ENCODE measurements around the gene GET3.

GET3 gene

GRCh38 chr19:12750851-12751250 is 13.6 kb downstream of the GET3 start:
- no peak for DNase-seq (ENCODE audit: low read depth in 4 of 4, low spot score in 1 of 4)

- no peak for DNase-seq (ENCODE audit: low read depth in 4 of 4, low spot score in 1 of 4)
Observed at GRCh38 chr19:12751635-12752034, 14.3 kb downstream of the GET3 start, which contains the start of gene BEST2. Gene BEST2, plus strand, starts transcription at chr19:12751791. Its CDS starts 802 bp downstream, at chr19:12752593.

- no peak for DNase-seq (ENCODE audit: low read depth in 4 of 4, low spot score in 1 of 4)
Observed at GRCh38 chr19:12752056-12752781, 14.9 kb downstream of the GET3 start.

- DNase-seq (ENCODE audit: low read depth in 4 of 4, low spot score in 1 of 4) = no peak
Observed at GRCh38 chr19:12754465-12755196, 17.3 kb downstream of the GET3 start.

GRCh38 chr19:12756150-12756883 is 19.0 kb downstream of the GET3 start:
- DNase-seq (ENCODE audit: low read depth in 4 of 4, low spot score in 1 of 4) = no peak

- DNase-seq (ENCODE audit: low read depth in 4 of 4, low spot score in 1 of 4) = no peak
Observed at GRCh38 chr19:12757544-12758274, 20.4 kb downstream of the GET3 start.

GRCh38 chr19:12759686-12760085 is 22.4 kb downstream of the GET3 start:
- no peak for DNase-seq (ENCODE audit: low read depth in 4 of 4, low spot score in 1 of 4)

- no peak for DNase-seq (ENCODE audit: low read depth in 4 of 4, low spot score in 1 of 4)
Observed at GRCh38 chr19:12763100-12763499, 25.8 kb downstream of the GET3 start.

GRCh38 chr19:12764698-12765097 is 27.4 kb downstream of the GET3 start:
- DNase-seq (ENCODE audit: low read depth in 4 of 4, low spot score in 1 of 4) = no peak

GRCh38 chr19:12766051-12766521 is 28.8 kb downstream of the GET3 start:
- DNase-seq (ENCODE audit: low read depth in 4 of 4, low spot score in 1 of 4) = peak in 2 of 4 experiments; percentile 64 to 82

- no peak for DNase-seq (ENCODE audit: low read depth in 4 of 4, low spot score in 1 of 4)
Observed at GRCh38 chr19:12767150-12767549, 29.9 kb downstream of the GET3 start.

- no peak for DNase-seq (ENCODE audit: low read depth in 4 of 4, low spot score in 1 of 4)
Observed at GRCh38 chr19:12767666-12768065, 30.4 kb downstream of the GET3 start.

- DNase-seq (ENCODE audit: low read depth in 4 of 4, low spot score in 1 of 4) = no peak
Observed at GRCh38 chr19:12769689-12770088, 32.4 kb downstream of the GET3 start.

GRCh38 chr19:12770922-12771321 is 33.6 kb downstream of the GET3 start:
- no peak for DNase-seq (ENCODE audit: low read depth in 4 of 4, low spot score in 1 of 4)

GRCh38 chr19:12772323-12772722 is 35.0 kb downstream of the GET3 start:
- no peak for DNase-seq (ENCODE audit: low read depth in 4 of 4, low spot score in 1 of 4)

- no peak for DNase-seq (ENCODE audit: low read depth in 4 of 4, low spot score in 1 of 4)
Observed at GRCh38 chr19:12773571-12773970, 36.3 kb downstream of the GET3 start.

- DNase-seq (ENCODE audit: low read depth in 4 of 4, low spot score in 1 of 4) = no peak
Observed at GRCh38 chr19:12774588-12775555, 37.6 kb downstream of the GET3 start, which contains the start of gene HOOK2. Gene HOOK2, minus strand, starts transcription at chr19:12775552. Its CDS starts 103 bp downstream, at chr19:12775449.

- peak in 2 of 4 experiments; percentile 71 to 79 for DNase-seq (ENCODE audit: low read depth in 4 of 4, low spot score in 1 of 4)
Observed at GRCh38 chr19:12777217-12778016, 40.1 kb downstream of the GET3 start.
